ENCODE measurements around the gene COL11A2. TPM values are rescaled to one million over a fixed set of nuclear protein-coding genes. Genes with fewer than 3 reads are reported as not detected.
"Not testable (repeated sequence)": the region's sequence is repeated elsewhere in the genome, so short reads cannot be mapped to it uniquely, and the experiment has no call there.

Gene COL11A2
- total RNA-seq, 2 donors from 2014 or later, result 1.9 to 3.4 TPM

DNA sequence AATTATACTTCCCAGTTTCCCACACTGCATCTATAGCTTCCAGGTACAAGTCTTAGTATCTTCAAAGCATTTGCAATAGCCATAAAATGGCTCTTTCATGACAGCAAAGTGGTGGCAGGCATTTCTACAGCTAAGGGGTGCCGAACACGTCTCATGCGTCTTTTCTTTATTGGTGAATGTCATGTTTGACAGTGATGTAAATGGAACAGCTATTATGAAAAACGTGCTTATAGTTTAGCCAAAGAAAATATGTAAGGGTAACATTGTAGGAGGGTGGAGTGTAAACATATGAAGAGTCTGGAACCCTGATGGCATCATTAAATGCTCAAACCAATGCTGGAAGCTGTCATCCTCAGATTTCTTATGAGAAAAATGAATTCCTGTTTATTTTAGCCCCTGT, 37.9 kb downstream of the COL11A2 start:
- no peak for TF ChIP-seq CTCF (IDR thresholded peaks at IDR 0.05)
- no peak for ATAC-seq (ENCODE audit: insufficient number of reproducible peaks, low FRiP score, low read depth)
- DNase-seq (ENCODE audit: low spot score), result no peak
- H3K36me3 ChIP-seq, result no peaks in the 10 kb centered on the region
- no peak overlapping the region for H3K4me3 ChIP-seq
- peaks cover 4% of the 10 kb centered on the region for H3K9me3 ChIP-seq
- H3K27ac ChIP-seq, result no peak overlapping the region
- no peaks in the 10 kb centered on the region for H3K27me3 ChIP-seq (replicated peaks; ENCODE audit: insufficient read depth)
- H3K4me1 ChIP-seq (ENCODE audit: control insufficient read depth in 1 of 2, low read depth in 2 of 2), result no peaks in the 10 kb centered on the region

GRCh38 chr6:33151050-33151449, 41.2 kb downstream of the COL11A2 start:
- H3K4me3 ChIP-seq, result no peak overlapping the region
- no peaks in the 10 kb centered on the region for H3K27me3 ChIP-seq (replicated peaks; ENCODE audit: insufficient read depth)
- ATAC-seq (ENCODE audit: insufficient number of reproducible peaks, low FRiP score, low read depth) (no peak), DNase-seq (ENCODE audit: low spot score) (no peak)
- peaks cover 4% of the 10 kb centered on the region for H3K9me3 ChIP-seq
- no peak for TF ChIP-seq CTCF (IDR thresholded peaks at IDR 0.05)
- H3K36me3 ChIP-seq, result no peaks in the 10 kb centered on the region
- no peaks in the 10 kb centered on the region for H3K4me1 ChIP-seq (ENCODE audit: control insufficient read depth in 1 of 2, low read depth in 2 of 2)
- H3K27ac ChIP-seq, result no peak overlapping the region

GRCh38 chr6:33150560-33150959, 41.7 kb downstream of the COL11A2 start:
- H3K9me3 ChIP-seq; H3K27me3 ChIP-seq (replicated peaks; ENCODE audit: insufficient read depth); H3K36me3 ChIP-seq; H3K27ac ChIP-seq; H3K4me1 ChIP-seq (ENCODE audit: control insufficient read depth in 1 of 2, low read depth in 2 of 2); ATAC-seq (ENCODE audit: insufficient number of reproducible peaks, low FRiP score, low read depth); DNase-seq (ENCODE audit: low spot score); H3K4me3 ChIP-seq: not testable (repeated sequence)

DNA sequence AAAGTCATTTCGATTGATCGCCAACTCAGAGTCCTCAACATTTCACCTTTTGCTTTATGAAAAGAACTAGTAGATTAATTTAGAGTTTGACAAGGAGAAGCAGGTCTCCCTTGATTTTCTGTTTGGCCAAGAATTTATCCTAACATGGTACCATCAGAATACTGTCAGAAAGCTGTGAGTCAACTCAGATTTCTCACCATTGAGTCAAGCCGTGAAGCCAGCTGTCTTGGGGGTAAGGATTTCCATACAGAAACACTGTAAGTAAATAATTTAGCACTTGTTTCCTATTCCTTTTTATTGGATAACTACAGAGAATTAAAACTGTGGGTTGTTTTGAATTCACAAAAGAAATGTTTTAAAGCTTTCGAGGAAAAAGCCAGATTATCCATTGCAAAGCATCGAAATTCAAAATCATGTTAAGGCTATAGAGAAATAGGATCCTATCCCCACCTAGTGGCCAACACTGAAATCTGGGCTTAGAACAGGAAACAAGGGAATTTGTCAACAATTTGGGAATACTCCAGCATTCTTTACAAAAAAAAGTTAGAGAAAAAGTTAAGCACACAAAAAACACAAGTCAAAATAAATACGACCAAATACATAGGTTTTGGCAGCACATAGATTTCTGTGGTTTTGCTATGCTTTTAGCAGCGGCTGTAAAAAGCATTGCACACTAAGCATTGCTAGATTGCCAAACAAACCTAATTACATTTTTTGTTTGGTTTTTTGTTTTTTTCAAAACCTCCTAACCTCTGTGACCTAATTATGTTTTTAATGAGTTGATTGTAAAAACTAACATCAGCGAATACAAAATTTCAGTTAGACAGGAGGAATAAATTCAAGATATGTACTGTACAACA, 44.2 kb downstream of the COL11A2 start:
- Histone ChIP-seq H3K27me3 (replicated peaks; ENCODE audit: insufficient read depth) (no peaks in the 10 kb centered on the region), H3K4me3 (no peak overlapping the region), H3K4me1 (ENCODE audit: control insufficient read depth in 1 of 2, low read depth in 2 of 2) (no peaks in the 10 kb centered on the region), H3K9me3 (peaks cover 4% of the 10 kb centered on the region), H3K27ac (no peak overlapping the region), H3K36me3 (no peaks in the 10 kb centered on the region)
- ATAC-seq (ENCODE audit: insufficient number of reproducible peaks, low FRiP score, low read depth), result no peak
- no peak for DNase-seq (ENCODE audit: low spot score)
- TF ChIP-seq CTCF (IDR thresholded peaks at IDR 0.05), result peak; percentile 66

GRCh38 chr6:33144373-33144772, 47.9 kb downstream of the COL11A2 start:
- Histone ChIP-seq H3K36me3 (no peaks in the 10 kb centered on the region), H3K4me1 (ENCODE audit: control insufficient read depth in 1 of 2, low read depth in 2 of 2) (no peaks in the 10 kb centered on the region), H3K9me3 (no peaks in the 10 kb centered on the region), H3K27ac (no peak overlapping the region), H3K4me3 (no peak overlapping the region), H3K27me3 (replicated peaks; ENCODE audit: insufficient read depth) (no peaks in the 10 kb centered on the region)
- no peak for ATAC-seq (ENCODE audit: insufficient number of reproducible peaks, low FRiP score, low read depth)
- DNase-seq (ENCODE audit: low spot score), result no peak
- TF ChIP-seq CTCF (IDR thresholded peaks at IDR 0.05), result no peak
